Glutamatergic neuron (in vitro differentiated cells): Measurements from ENCODE around the gene NKX3-2. TPM values are rescaled to one million over a fixed set of nuclear protein-coding genes. Genes with fewer than 3 reads are reported as not detected.
A peak's percentile ranks its signal among the peaks of the same experiment; 100 is the strongest.

ENCODE experiments used
- DNase-seq: peaks from one replicate; pipeline ENCODE4 v3.0.0; 2022
- H3K27ac Mint-ChIP-seq: one replicate; pipeline ENCODE4 v1.8.0; 2020; ENCODE audit warnings: mild to moderate bottlenecking, mixed read lengths, inconsistent platforms; ENCODE audit not compliant: unreplicated experiment
- H3K27me3 Mint-ChIP-seq: one replicate; pipeline ENCODE4 v1.8.0; 2020; ENCODE audit warnings: mild to moderate bottlenecking, moderate library complexity, mixed read lengths, inconsistent platforms; ENCODE audit not compliant: unreplicated experiment
- H3K36me3 Mint-ChIP-seq: one replicate; pipeline ENCODE4 v1.8.0; 2020; ENCODE audit warnings: mild to moderate bottlenecking, mixed read lengths, inconsistent platforms; ENCODE audit not compliant: unreplicated experiment
- H3K4me1 Mint-ChIP-seq: one replicate; pipeline ENCODE4 v1.8.0; 2020; ENCODE audit warnings: mild to moderate bottlenecking, low read depth, mixed read lengths, inconsistent platforms; ENCODE audit not compliant: unreplicated experiment
- H3K4me3 Mint-ChIP-seq: one replicate; pipeline ENCODE4 v1.8.0; 2020; ENCODE audit warnings: mild to moderate bottlenecking, mixed read lengths, inconsistent platforms; ENCODE audit not compliant: unreplicated experiment
- H3K9me3 Mint-ChIP-seq: one replicate; pipeline ENCODE4 v1.8.0; 2020; ENCODE audit warnings: mild to moderate bottlenecking, moderate library complexity, mixed read lengths, inconsistent platforms; ENCODE audit not compliant: unreplicated experiment
- long read RNA-seq: library from polyadenylated mRNA; unstranded; transcript quantifications from one replicate; pipeline ENCODE4 v2.0.0, GENCODE V29; 2020; ENCODE audit not compliant: unreplicated experiment
- total RNA-seq: library from RNA; stranded (reverse); fragmentation: NEBNext Ultra II Directional; extraction: Animal tissue kit (Norgen Biotek cat#: 25700); gene quantifications from one replicate; pipeline ENCODE4 v1.2.1, GENCODE V29; 2021; ENCODE audit not compliant: unreplicated experiment
- TF ChIP-seq, protein P1 (sequence below): fragments of 200-600 bp; sonication (generic); IDR thresholded peaks from one replicate; pipeline ENCODE4 v1.5.0; 2021; ENCODE audit not compliant: partially characterized antibody, unreplicated experiment

The NKX3-2 gene
- total RNA-seq, result 0.25 TPM
- long read RNA-seq, result 0 reads

- Mint-ChIP-seq H3K4me3 (peak within 1 kb of the TSS; percentile 95), H3K27me3 (peaks cover 39% of the 10 kb centered on the region), H3K27ac (peak within 1 kb of the TSS; percentile 48), H3K9me3 (peaks cover 15% of the 10 kb centered on the region), H3K36me3 (no peaks in the 10 kb centered on the region), H3K4me1 (no peaks in the 10 kb centered on the region)
- DNase-seq, result peak; percentile 65
- TF ChIP-seq, protein P1, sequence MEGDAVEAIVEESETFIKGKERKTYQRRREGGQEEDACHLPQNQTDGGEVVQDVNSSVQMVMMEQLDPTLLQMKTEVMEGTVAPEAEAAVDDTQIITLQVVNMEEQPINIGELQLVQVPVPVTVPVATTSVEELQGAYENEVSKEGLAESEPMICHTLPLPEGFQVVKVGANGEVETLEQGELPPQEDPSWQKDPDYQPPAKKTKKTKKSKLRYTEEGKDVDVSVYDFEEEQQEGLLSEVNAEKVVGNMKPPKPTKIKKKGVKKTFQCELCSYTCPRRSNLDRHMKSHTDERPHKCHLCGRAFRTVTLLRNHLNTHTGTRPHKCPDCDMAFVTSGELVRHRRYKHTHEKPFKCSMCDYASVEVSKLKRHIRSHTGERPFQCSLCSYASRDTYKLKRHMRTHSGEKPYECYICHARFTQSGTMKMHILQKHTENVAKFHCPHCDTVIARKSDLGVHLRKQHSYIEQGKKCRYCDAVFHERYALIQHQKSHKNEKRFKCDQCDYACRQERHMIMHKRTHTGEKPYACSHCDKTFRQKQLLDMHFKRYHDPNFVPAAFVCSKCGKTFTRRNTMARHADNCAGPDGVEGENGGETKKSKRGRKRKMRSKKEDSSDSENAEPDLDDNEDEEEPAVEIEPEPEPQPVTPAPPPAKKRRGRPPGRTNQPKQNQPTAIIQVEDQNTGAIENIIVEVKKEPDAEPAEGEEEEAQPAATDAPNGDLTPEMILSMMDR, result no peak
Observed at GRCh38 chr4:13543839-13544605, at the start of gene NKX3-2. NKX3-2 (minus strand) TSS chr4:13544508; CDS start chr4:13544414, 94 bp downstream.

DNA sequence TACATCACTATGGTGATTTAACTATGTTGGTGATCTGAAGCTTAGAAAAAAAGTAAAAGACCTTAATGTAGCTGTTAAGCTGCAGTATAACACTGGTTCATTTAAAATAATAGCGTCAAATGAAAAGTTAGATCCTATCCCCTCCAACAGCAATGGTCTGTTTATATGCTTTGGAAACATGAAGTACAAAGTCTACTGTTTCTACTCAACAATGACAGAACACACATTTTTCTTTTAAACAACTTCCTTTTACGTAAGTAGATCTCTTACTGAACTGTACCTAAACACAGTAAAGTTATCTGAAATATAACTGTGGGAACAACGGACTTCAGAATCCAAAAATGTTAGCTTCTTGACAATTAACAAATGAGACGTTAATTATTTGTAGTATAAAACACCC lies 47.9 kb upstream of the NKX3-2 start:
- H3K36me3 Mint-ChIP-seq, result no peaks in the 10 kb centered on the region
- no peaks in the 10 kb centered on the region for H3K9me3 Mint-ChIP-seq
- TF ChIP-seq, protein P1, result no peak
- no peak for DNase-seq
- no peaks in the 10 kb centered on the region for H3K27me3 Mint-ChIP-seq
- peaks cover 11% of the 10 kb centered on the region for H3K4me1 Mint-ChIP-seq
- peak overlapping the region; percentile 28 for H3K27ac Mint-ChIP-seq
- no peak overlapping the region for H3K4me3 Mint-ChIP-seq

- H3K36me3 Mint-ChIP-seq, result no peaks in the 10 kb centered on the region
- TF ChIP-seq, protein P1, result no peak
- no peaks in the 10 kb centered on the region for H3K27me3 Mint-ChIP-seq
- peak overlapping the region; percentile 65 for H3K27ac Mint-ChIP-seq
- no peak for DNase-seq
- peak overlapping the region; percentile 63 for H3K4me3 Mint-ChIP-seq
- no peaks in the 10 kb centered on the region for H3K9me3 Mint-ChIP-seq
- H3K4me1 Mint-ChIP-seq, result peaks cover 11% of the 10 kb centered on the region
Observed at GRCh38 chr4:13590766-13591165, 46.5 kb upstream of the NKX3-2 start.

DNA sequence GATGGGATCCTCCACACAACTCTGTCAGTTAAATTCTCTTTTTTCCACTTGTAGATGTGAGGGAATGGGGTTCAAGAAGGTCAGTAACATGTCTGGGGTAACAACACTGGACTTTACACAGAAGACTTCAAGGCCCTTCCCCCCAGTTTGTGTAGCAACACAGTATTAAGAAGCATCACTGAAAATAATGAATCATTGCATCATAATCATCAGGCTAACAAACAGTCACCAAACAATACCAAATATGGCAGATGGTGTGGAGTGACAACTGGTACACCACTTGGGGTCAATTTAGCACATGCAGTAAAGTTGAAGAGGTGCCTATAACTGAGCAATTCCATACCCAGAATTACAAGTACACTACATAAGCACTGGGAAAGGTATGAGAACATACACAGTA lies 44.6 kb upstream of the NKX3-2 start:
- Mint-ChIP-seq H3K27ac (no peak overlapping the region), H3K27me3 (no peaks in the 10 kb centered on the region), H3K4me1 (peaks cover 7% of the 10 kb centered on the region), H3K36me3 (no peaks in the 10 kb centered on the region), H3K9me3 (peaks cover 1% of the 10 kb centered on the region), H3K4me3 (no peak overlapping the region)
- TF ChIP-seq, protein P1, result no peak
- no peak for DNase-seq

- Mint-ChIP-seq H3K27ac (no peak overlapping the region), H3K36me3 (no peaks in the 10 kb centered on the region), H3K9me3 (peaks cover 1% of the 10 kb centered on the region), H3K27me3 (no peaks in the 10 kb centered on the region), H3K4me1 (peaks cover under 1% of the 10 kb centered on the region), H3K4me3 (no peak overlapping the region)
- no peak for DNase-seq
- TF ChIP-seq, protein P1, result no peak
Observed at GRCh38 chr4:13584481-13584880, 40.2 kb upstream of the NKX3-2 start.
